HEK293T (cell line): ENCODE results near the gene OR6A2.

Experiments used
- CTCF ChIA-PET: fragments of 350-600 bp; formaldehyde crosslinking; extraction: SDS; loops from one replicate; lab custom pipeline; 2021; ENCODE audit warnings: antibody characterized with exemption, inconsistent platforms; lab: Yijun Ruan, JAX
- POLR2A ChIA-PET: fragments of 350-600 bp; formaldehyde crosslinking; extraction: SDS; loops from one replicate; lab custom pipeline; 2020; ENCODE audit warnings: antibody characterized with exemption, inconsistent platforms; lab: Yijun Ruan, JAX
- DNase-seq: peaks from one replicate; pipeline ENCODE4 v3.0.0; 2012; ENCODE audit warnings: mixed read lengths; ENCODE audit errors: extremely low spot score
- ARNT ChIP-seq: fragments of 450-650 bp; IDR thresholded peaks from 2 replicates; pipeline ENCODE4 v1.6.1; 2017; ENCODE audit warnings: mild to moderate bottlenecking
- BHLHE40 ChIP-seq: fragments of 450-650 bp; IDR thresholded peaks from 2 replicates; pipeline ENCODE4 v1.6.1; 2016; ENCODE audit warnings: mild to moderate bottlenecking, moderate library complexity, borderline replicate concordance
- CTBP1 ChIP-seq: fragments of 450-650 bp; IDR thresholded peaks from 2 replicates; pipeline ENCODE4 v1.6.1; 2016; ENCODE audit warnings: borderline replicate concordance
- ELF4 ChIP-seq: fragments of 450-650 bp; IDR thresholded peaks from 2 replicates; pipeline ENCODE4 v1.6.1; 2017; ENCODE audit warnings: antibody characterized with exemption
- FOXA1 ChIP-seq: fragments of 450-650 bp; IDR thresholded peaks from 2 replicates; pipeline ENCODE4 v1.6.1; 2016; ENCODE audit warnings: mild to moderate bottlenecking
- FOXK2 ChIP-seq: fragments of 450-650 bp; IDR thresholded peaks from 2 replicates; pipeline ENCODE4 v1.6.1; 2016; ENCODE audit warnings: mild to moderate bottlenecking
- FOXM1 ChIP-seq: fragments of 450-650 bp; IDR thresholded peaks from 2 replicates; pipeline ENCODE4 v1.6.1; 2017; ENCODE audit warnings: mild to moderate bottlenecking, borderline replicate concordance
- HDGF ChIP-seq: fragments of 450-650 bp; IDR thresholded peaks from 2 replicates; pipeline ENCODE4 v1.6.1; 2017; ENCODE audit warnings: antibody characterized with exemption, borderline replicate concordance
- L3MBTL2 ChIP-seq: fragments of 450-650 bp; conservative IDR thresholded peaks from 2 replicates; pipeline ENCODE4 v1.6.1; 2016; ENCODE audit warnings: mild to moderate bottlenecking
- LEF1 ChIP-seq: fragments of 450-650 bp; IDR thresholded peaks from 2 replicates; pipeline ENCODE4 v1.6.1; 2017; ENCODE audit warnings: mild to moderate bottlenecking, borderline replicate concordance
- NFRKB ChIP-seq: fragments of 450-650 bp; IDR thresholded peaks from 2 replicates; pipeline ENCODE4 v1.6.1; 2016; ENCODE audit warnings: mild to moderate bottlenecking, moderate library complexity
- PKNOX1 ChIP-seq: fragments of 450-650 bp; IDR thresholded peaks from 2 replicates; pipeline ENCODE4 v1.6.1; 2016
- SP1 ChIP-seq: fragments of 450-650 bp; IDR thresholded peaks from 2 replicates; pipeline ENCODE4 v1.6.1; 2017
- SUZ12 ChIP-seq: fragments of 450-650 bp; IDR thresholded peaks from 2 replicates; pipeline ENCODE4 v1.6.1; 2016; ENCODE audit warnings: mild to moderate bottlenecking
- TARDBP ChIP-seq: fragments of 450-650 bp; IDR thresholded peaks from 2 replicates; pipeline ENCODE4 v1.6.1; 2016
- ZNF384 ChIP-seq: fragments of 450-650 bp; IDR thresholded peaks from 2 replicates; pipeline ENCODE4 v1.6.1; 2016

OR6A2 gene

GRCh38 chr11:6746086-6746618, 53.3 kb downstream of the OR6A2 start:
- no peak for TF ChIP-seq ARNT
- TF ChIP-seq HDGF: no peak
- ChIA-PET POLR2A (no interaction called here), CTCF (interaction anchor here (0.9 to 1.9 kb wide), 4 partner anchors 9 to 305 kb away, joined by 3 to 5 read pairs (median 4); no protein-coding TSS in a partner anchor)
- no peak for DNase-seq

GRCh38 chr11:6745465-6746015, 53.9 kb downstream of the OR6A2 start:
- POLR2A ChIA-PET: no interaction called here
- no peak for TF ChIP-seq LEF1

GRCh38 chr11:6745018-6745417, 54.5 kb downstream of the OR6A2 start:
- no peak for DNase-seq
- POLR2A ChIA-PET: no interaction called here
- CTCF ChIA-PET: interaction anchor here (0.6 to 1.9 kb wide), 3 partner anchors 10 to 16 kb away, joined by 4 to 5 read pairs (median 4); no protein-coding TSS in a partner anchor
- no peak for TF ChIP-seq HDGF
- no peak for TF ChIP-seq FOXM1
- no peak for TF ChIP-seq CTBP1
- TF ChIP-seq SUZ12: no peak
- no peak for TF ChIP-seq ARNT
- no peak for TF ChIP-seq SP1
- TF ChIP-seq NFRKB: no peak
- no peak for TF ChIP-seq FOXA1

More at GRCh38 chr11:6745465-6746015, 53.9 kb downstream of the OR6A2 start:
- CTCF ChIA-PET: interaction anchor here (0.6 to 1.9 kb wide), 3 partner anchors 9 to 16 kb away, joined by 4 to 5 read pairs (median 4); no protein-coding TSS in a partner anchor
- no peak for DNase-seq

- POLR2A ChIA-PET: no interaction called here
- CTCF ChIA-PET: interaction anchor here (0.6 kb wide), 1 partner anchor 1250 kb away, joined by 3 read pairs; no protein-coding TSS in a partner anchor
- TF ChIP-seq LEF1 (no peak), FOXK2 (no peak), ARNT (no peak), PKNOX1 (no peak), NFRKB (no peak), HDGF (no peak), L3MBTL2 (no peak), SP1 (no peak), FOXM1 (no peak), CTBP1 (no peak), SUZ12 (no peak), ZNF384 (no peak), ELF4 (no peak), FOXA1 (no peak), BHLHE40 (no peak), TARDBP (no peak)
- DNase-seq: no peak
Measured at GRCh38 chr11:6742260-6742659, 57.2 kb downstream of the OR6A2 start.
